HG02840 (cell line): ENCODE results near the gene GRAMD1A.
A peak's percentile ranks its signal among the peaks of the same experiment; 100 is the strongest.
"Not testable (repeated sequence)": the region's sequence is repeated elsewhere in the genome, so short reads cannot be mapped to it uniquely, and the experiment has no call there.

Experiments used
- ATAC-seq: cut with Tn5 transposase; IDR thresholded peaks from one replicate; pipeline ENCODE4 v1.9.1; 2021; ENCODE audit warnings: mild to moderate bottlenecking, moderate library complexity, moderate number of reproducible peaks; ENCODE audit not compliant: unreplicated experiment, low FRiP score

GRAMD1A gene

GRCh38 chr19:34999498-35000337, at the start of gene GRAMD1A:
GRAMD1A (plus strand) TSS chr19:35000323; CDS start chr19:35000479, 156 bp downstream.
- peak; percentile 48 for ATAC-seq

GRCh38 chr19:34953092-34953491, 47.0 kb upstream of the GRAMD1A start:
- no peak for ATAC-seq

DNA sequence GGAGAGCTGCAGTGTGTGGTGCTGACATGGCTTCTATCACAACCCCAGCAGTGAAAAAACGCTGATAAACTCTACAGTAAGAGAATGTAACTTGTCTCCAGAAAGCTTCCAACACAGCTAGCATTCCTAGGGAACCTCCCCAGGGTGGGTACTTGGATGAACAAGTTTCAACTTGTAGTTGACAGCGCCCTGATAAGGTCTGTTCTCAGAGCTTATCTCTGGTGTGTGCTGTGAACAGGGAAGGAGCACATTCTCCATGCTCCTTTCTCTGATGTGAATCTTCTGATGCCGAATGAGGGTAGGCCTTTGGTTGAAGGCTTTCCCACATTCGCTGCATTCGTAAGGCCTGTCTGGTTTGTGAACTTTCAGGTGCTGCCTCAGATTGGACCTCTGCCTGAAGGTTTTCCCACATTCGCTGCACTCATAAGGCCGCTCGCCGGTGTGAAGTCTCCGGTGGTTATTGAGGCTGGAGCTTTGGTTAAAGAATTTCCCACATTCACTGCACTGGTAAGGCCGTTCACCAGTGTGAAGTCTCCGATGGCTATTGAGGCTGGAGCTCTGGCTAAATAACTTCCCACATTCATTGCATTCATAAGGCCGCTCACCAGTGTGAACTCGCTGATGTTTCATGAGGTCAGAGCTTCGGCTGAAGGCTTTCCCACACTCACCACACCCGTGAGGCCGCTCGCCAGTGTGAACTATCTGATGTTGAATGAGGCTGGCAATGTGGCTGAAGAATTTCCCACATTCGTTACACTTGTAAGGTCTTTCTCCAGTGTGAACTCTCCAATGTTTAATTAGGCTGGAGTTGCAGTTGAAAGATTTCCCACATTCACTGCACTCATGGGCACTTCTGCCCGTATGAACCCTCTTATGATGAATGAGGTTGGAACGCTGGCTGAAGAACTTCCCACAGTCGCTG, 42.0 kb upstream of the GRAMD1A start:
- no peak for ATAC-seq

DNA sequence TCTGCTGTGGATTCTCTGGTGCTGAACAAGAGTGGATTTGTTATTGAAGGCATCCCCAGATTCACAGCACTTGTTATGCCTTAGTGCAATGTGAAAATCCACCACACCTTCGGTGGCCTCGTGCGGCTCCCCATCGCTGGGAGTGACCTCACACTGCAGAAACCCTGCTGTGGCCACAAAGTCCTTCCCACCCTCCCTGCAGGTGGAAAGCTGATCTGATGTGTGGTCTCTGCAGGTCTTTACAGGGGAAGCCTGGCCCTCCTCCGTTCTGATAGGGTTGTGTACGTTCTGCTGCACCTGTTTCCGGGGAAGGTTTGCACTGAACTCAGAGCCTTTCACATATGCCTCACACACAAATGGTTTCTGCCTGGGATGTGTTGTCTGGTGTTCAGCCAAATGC, 41.1 kb upstream of the GRAMD1A start:
- no peak for ATAC-seq

- ATAC-seq = no peak
These were observed 39.9 kb upstream of the GRAMD1A start for GRCh38 chr19:34960103-34960805.

GRCh38 chr19:34960940-34961679, 39.0 kb upstream of the GRAMD1A start:
- ATAC-seq = no peak

- no peak for ATAC-seq
These were observed 38.1 kb upstream of the GRAMD1A start for GRCh38 chr19:34961775-34962686.

- no peak for ATAC-seq
These were observed 37.2 kb upstream of the GRAMD1A start for GRCh38 chr19:34962687-34963572.

GRCh38 chr19:34963573-34964406, 36.3 kb upstream of the GRAMD1A start, which contains the start of gene ZNF792:
ZNF792 (minus strand) TSS chr19:34964229; CDS start chr19:34963662, 567 bp downstream.
- no peak for ATAC-seq

- no peak for ATAC-seq
These were observed 35.5 kb upstream of the GRAMD1A start for GRCh38 chr19:34964598-34964997.

- not testable (repeated sequence) for ATAC-seq
These were observed 34.6 kb upstream of the GRAMD1A start for GRCh38 chr19:34965505-34965904.

DNA sequence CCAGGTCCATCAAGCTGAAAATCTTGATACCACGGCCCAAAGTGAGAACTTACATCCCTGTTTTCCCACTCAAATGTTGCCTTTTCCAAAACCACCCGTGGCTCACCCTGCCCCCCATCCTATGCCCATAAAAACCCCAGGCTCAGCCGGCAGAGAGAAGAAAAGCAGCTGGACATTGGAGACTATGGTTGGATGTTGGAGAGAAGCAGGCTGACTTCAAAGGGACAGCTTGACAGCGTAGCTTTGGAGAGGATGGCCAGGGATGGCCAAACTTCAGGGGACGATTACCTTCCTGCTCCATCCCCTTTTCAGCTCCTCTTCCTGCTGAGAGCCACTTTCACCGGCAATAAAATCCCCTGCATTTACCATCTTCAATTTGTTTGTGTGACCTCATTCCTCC, 32.6 kb upstream of the GRAMD1A start:
- ATAC-seq = no peak

DNA sequence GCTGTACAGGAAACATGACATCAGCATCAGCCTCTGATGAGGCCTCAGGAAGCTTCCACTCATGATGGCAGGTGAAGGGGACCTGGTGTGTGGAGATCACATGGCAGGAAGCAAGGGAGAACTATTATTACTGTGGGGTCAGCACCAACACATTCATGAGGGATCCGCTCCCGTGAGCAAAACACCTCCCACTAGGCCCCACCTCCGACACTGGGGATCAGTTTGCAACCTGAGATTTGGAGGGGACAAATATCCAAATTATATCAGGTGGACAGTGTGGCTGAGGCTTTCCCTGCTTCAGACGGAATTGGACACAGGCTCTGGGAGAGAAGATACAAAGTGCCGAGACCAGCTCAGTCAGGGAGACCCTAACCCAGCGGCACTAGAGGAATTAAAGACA, 30.4 kb upstream of the GRAMD1A start:
- ATAC-seq = no peak

DNA sequence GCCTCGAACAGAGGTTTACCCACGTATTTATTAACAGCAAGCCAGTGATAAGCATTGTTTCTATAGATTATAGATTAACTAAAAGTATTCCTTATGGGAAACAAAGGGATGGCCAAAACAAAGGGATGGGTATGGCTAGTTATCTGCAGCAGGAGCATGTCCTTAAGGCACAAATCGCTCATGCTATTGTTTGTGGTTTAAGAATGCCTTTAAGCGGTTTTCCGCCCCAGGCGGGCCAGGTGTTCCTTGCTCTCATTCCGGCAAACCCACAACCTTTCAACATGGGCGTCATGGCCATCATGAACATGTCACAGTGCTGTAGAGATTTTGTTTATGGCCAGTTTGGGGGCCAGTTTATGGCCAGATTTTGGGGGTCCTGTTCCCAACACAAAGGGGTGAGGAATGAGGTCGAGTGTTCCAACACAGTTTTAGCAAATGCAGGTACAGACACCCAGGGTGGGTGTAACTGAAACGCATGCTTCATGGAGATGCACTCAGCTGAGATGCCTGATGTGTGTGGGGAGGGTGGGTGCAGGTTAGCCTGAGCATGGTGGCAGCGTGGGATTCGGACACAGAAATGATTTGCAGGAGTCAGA, 29.8 kb upstream of the GRAMD1A start:
- not testable (repeated sequence) for ATAC-seq

- no peak for ATAC-seq
These were observed 27.9 kb upstream of the GRAMD1A start for GRCh38 chr19:34972163-34972705.

GRCh38 chr19:34974646-34975045, 25.5 kb upstream of the GRAMD1A start:
- ATAC-seq = no peak
